WTC11 (cell line): Measurements from ENCODE around the gene MACROD2.

Source experiments
- AFF4 ChIP-seq: sonication (generic); formaldehyde crosslinking; IDR thresholded peaks from 2 replicates; pipeline ENCODE4 v1.8.1; 2023; ENCODE audit warnings: mild to moderate bottlenecking, missing genetic modification reagents, borderline replicate concordance
- CREM ChIP-seq: sonication (generic); formaldehyde crosslinking; IDR thresholded peaks from 2 replicates; pipeline ENCODE4 v1.8.1; 2022; ENCODE audit warnings: mild to moderate bottlenecking, missing genetic modification reagents, moderate library complexity
- CTCF ChIP-seq: fragments of 200-600 bp; IDR thresholded peaks from 2 replicates; pipeline ENCODE4 v1.8.0; 2022; ENCODE audit warnings: antibody characterized with exemption
- E2F1 ChIP-seq: sonication (generic); formaldehyde crosslinking; IDR thresholded peaks from 2 replicates; pipeline ENCODE4 v1.8.0; 2022; ENCODE audit warnings: mild to moderate bottlenecking, missing genetic modification reagents
- FOXK1 ChIP-seq: sonication (generic); formaldehyde crosslinking; IDR thresholded peaks from 2 replicates; pipeline ENCODE4 v1.8.0; 2022; ENCODE audit warnings: mild to moderate bottlenecking, moderate library complexity, missing genetic modification reagents
- FOXP4 ChIP-seq: sonication (generic); formaldehyde crosslinking; IDR thresholded peaks from 2 replicates; pipeline ENCODE4 v1.8.0; 2022; ENCODE audit warnings: mild to moderate bottlenecking, missing genetic modification reagents
- KAT7 ChIP-seq: sonication (generic); formaldehyde crosslinking; IDR thresholded peaks from 2 replicates; pipeline ENCODE4 v1.8.1; 2023; ENCODE audit warnings: missing genetic modification reagents, mild to moderate bottlenecking, borderline replicate concordance
- MAX ChIP-seq: sonication (generic); formaldehyde crosslinking; IDR thresholded peaks from 2 replicates; pipeline ENCODE4 v1.8.0; 2022; ENCODE audit warnings: mild to moderate bottlenecking, missing genetic modification reagents
- NR2C2 ChIP-seq: sonication (generic); formaldehyde crosslinking; IDR thresholded peaks from 2 replicates; pipeline ENCODE4 v1.8.0; 2022; ENCODE audit warnings: mild to moderate bottlenecking, missing genetic modification reagents
- SP1 ChIP-seq: sonication (generic); formaldehyde crosslinking; conservative IDR thresholded peaks from 2 replicates; pipeline ENCODE4 v1.8.1; 2022; ENCODE audit warnings: missing genetic modification reagents
- USF1 ChIP-seq: sonication (generic); formaldehyde crosslinking; IDR thresholded peaks from 2 replicates; pipeline ENCODE4 v1.8.0; 2022; ENCODE audit warnings: mild to moderate bottlenecking, missing genetic modification reagents
- ZNF121 ChIP-seq: sonication (generic); formaldehyde crosslinking; IDR thresholded peaks from 2 replicates; pipeline ENCODE4 v1.8.0; 2023; ENCODE audit warnings: missing genetic modification reagents
- ZNF281 ChIP-seq: sonication (generic); formaldehyde crosslinking; IDR thresholded peaks from 2 replicates; pipeline ENCODE4 v1.8.0; 2023; ENCODE audit warnings: mild to moderate bottlenecking, missing genetic modification reagents
- ZNF532 ChIP-seq: fragments of 250-450 bp; sonication (Bioruptor Pico); IDR thresholded peaks from 2 replicates; pipeline ENCODE4 v1.9.0; 2021; ENCODE audit warnings: mild to moderate bottlenecking, borderline replicate concordance

GRCh38 chr20:16035576-16035975 is 2040.3 kb downstream of the MACROD2 start:
- TF ChIP-seq CTCF (no peak), ZNF121 (no peak), FOXP4 (CRISPR knock-in tag) (no peak), AFF4 (no peak), USF1 (CRISPR knock-in tag) (no peak), FOXK1 (CRISPR knock-in tag) (no peak), SP1 (CRISPR knock-in tag) (no peak), KAT7 (CRISPR knock-in tag) (no peak), E2F1 (CRISPR knock-in tag) (no peak), CREM (CRISPR knock-in tag) (no peak), ZNF532 (CRISPR knock-in tag) (no peak), ZNF281 (CRISPR knock-in tag) (no peak), MAX (CRISPR knock-in tag) (no peak), NR2C2 (CRISPR knock-in tag) (no peak)
